Measurements from ENCODE around the gene SLC16A4.
"Not testable (repeated sequence)": the region's sequence is repeated elsewhere in the genome, so short reads cannot be mapped to it uniquely, and the experiment has no call there.

The SLC16A4 gene

DNA sequence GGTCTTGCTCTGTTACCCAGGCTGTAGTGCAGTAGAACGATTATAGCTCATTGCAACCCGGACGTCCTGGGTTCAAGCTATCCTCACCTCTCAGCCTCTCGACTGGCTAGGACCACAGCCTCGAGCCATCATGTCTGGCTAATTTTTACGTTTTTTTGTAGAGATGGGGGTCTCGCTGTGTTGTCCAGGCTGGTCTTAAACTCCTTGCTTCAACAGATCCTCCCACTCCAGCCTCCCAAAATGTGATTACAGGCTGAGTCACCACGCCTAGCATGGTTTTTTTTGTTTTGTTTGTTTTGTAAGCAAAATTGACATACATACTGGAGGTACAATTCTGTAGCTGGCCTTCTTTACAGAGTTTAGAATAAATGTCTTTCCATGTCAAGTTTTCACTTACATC lies 17.7 kb upstream of the SLC16A4 start:
- DNase-seq, result no peak

DNA sequence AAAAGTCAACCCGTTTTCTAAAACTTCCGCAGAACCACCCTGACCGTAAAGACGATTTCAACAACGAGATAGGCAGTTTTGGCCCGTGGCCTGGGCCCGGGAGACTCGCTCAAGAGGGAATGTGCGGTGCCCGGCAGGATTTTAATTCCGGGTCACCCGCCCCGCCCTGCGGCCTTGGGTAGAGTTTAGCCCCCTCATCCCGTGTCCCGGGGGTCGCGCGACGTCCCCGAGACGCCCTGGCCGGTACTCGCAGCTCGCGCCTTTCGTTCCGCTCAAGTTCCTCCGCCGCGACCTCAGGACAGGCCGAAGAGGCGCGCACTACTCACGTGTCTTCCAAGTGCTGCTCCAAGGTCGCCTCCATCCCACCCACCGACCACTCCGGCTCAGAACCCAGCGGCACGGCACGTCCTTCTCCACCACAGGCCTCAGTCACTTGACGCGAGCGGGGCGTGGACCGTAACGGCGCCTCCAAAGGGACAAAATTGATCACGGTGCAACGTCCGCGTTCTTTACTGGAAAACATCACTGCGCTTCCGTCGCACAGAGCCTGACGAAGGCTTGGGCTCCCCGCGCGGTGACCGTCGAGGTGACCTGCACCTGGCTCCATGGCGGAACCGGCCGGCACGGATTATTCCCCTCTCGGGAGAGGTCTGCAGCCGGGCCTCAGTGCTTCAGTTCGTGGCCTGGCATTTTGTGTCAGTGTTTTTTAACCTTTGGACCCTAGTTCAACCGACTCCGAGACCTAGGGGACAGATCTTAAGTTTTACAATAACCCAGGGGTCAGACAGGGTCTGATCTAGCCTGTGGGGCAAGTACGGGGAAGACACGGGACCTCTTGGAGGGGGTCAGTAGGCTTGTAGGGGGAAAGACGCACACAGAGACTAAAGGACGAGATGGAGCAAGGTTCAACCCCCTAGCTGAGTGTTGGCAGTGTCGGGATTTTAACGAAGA lies 16.7 kb upstream of the SLC16A4 start, which contains the start of gene LAMTOR5:
LAMTOR5 (minus strand) TSS at position 435 of the 951 bp plus-strand sequence; CDS start at position 361, 74 bp downstream.
- DNase-seq, result peak; percentile 95

DNA sequence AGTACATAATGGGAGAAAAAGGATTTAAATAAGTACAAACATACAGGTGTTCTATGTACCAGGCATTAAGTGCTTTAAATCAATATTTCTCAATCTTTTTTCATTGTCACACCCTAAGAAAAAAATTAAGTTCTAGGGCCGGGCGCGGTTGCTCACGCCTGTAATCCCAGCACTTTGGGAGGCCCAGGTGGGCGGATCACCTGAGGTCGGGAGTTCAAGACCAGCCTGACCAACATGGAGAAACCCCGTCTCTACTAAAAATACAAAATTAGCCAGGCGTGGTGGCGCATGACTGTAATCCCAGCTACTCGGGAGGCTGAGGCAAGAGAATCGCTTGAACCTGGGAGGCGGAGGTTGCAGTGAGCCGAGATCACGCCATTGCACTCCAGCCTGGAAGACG lies 15.6 kb upstream of the SLC16A4 start:
- not testable (repeated sequence) for DNase-seq

DNA sequence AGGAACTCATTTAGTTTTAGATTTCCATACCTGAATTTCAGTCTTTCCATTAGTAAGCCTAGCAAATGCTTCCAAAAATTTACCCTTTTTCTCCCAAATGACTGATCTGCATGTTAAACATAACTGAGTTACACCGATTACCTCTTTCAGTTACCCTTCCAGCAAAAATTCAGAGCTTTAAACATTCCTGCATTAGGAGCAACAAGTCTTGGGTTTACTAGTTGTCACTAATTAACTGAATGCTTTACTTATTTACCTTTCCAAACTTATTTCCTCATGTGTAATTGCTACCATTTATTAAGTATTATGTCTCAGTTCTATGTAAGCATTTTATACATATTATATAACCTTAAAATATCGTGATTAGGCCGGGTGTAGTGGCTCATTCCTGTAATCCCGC lies 13.6 kb upstream of the SLC16A4 start:
- no peak for DNase-seq

DNA sequence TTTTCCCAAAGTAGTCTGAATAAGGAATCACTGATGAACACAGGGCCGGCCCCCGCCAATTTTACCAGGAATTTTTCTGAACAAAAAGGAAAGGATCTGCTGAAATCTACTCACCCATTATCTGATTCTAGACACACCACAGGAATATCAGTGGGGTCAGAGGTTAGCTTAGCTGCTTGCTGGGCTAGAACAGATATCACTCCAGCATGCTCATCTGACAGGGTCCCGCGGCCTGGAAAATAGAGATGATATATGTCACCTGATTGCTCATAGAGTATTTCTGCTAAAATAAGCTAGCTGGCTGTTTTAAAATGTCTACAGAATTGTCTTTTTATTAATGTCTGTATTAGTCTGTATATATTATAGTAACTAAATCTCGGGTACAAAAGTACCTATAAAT lies 13.0 kb upstream of the SLC16A4 start:
- no peak for DNase-seq

DNA sequence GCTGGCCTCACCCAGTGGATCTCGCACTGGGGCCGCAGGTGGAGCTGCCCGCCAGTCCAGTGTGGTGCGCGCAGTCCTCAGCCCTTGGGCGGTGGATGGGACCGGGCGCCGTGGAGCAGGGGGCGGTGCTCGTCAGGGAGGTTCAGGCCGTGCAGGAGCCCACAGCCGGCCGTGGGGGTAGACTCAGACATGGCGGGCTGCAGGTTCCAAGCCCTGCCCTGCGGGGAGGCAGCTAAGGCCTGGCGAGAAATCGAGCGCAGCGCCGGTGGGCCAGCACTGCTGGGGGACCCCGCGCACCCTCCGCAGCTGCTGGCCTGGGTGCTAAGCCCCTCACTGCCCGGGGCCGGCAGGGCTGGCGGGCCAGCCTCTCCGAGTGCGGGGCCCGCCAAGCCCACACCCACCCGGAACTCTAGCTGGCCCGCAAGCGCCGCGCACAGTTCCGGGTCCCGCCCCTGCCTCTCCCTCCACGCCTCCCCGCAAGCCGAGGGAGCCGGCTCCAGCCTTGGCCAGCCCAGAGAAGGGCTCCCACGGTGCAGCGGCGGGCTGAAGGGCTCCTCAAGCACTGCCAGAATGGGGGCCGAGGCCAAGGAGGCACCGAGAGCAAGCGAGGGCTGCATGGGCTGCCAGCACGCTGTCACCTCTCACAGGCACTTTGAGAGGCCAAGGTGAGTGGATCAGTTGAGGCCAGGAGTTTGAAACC lies 5.6 kb upstream of the SLC16A4 start:
- not testable (repeated sequence) for DNase-seq

DNA sequence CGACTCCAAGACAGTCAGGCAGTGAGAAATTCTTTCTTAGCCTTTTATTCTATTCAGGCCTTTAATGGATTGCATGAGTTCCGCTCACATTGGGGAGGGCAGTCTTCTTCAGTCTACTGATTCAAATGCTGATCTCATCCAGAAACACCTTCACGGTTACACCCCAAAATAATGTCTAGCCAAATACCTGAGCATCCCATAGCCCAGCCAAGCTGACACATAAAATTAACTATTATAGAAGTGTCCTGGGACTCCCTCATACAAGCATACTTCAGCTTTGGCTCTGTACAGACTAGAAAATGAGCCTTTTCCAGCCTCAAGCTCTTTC lies 3.6 kb upstream of the SLC16A4 start:
- DNase-seq, result no peak

DNA sequence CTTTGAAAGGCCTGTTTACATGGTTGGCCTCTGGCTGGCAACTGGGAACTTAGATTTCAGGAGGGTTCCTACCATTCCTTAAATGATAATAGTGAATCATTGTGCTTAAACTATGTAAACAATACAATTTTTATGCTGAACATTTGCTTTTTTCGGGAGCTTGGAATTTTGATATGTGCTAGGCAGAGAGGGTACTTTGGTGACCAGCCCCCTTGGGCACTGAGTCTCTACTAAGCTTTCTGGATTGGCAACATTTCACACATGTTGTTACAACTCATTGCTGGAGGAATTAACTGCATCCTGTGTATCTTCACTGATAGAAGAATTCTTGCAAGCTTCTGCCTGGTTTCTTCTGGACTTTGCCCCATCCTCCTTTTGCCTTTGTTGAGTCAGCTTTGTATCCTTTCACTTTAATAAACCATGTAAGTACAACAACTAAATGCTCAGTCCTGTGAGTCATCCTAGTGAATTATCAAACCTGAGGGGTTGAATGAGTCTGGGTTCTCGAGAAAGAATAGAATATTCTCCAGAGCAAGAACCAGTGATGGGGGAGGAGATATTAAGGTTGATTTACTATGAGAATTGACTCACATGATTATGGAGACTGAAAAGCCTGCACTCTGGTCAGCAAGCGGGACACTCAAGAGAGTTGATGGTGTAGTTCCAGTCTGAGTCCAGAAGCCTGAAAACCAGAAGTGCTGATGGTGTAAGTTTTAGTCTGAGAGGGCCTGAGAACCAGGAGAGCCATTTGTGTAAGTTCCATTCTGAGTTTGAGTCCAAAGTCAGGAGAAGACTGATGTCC lies 3.1 kb upstream of the SLC16A4 start:
- no peak for DNase-seq

DNA sequence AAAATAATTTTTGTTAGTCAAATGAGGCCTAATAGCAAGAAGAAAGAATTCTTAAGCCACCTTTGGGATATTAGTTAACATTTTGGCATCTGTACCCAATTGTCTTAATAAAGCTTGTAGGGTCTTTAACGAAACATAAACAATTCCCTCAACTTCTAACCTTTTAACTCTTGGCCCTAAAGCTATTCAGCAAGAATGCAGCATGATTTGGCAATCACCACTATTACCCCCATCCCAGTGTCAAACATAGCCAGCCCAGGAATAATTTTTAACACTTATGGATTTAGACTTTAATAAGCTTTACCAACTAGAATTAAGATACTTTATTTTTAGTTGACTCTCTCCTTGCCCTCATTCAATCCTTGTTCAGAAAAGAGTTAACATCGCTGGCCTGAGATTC lies 2.5 kb upstream of the SLC16A4 start:
- no peak for DNase-seq

DNA sequence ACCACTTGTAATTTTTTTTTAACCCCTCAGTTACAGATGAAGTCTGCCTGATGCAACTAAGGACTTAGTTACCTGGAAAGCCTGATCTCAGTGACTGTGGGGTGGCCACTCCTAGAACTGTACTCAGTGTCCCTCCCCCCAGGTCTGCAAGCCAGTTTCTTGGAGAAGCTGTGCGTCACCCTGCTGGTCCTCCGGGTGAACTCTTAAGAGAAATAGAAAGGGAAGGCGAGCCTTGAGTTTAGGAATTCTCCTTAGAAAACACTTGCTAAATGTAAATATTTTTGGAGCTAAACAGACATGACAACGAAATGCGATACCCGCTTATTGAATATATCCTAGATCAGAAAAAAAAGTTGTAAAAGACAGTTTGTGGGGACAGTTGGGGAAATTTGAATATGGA lies 730 bp downstream of the SLC16A4 start:
- no peak for DNase-seq

DNA sequence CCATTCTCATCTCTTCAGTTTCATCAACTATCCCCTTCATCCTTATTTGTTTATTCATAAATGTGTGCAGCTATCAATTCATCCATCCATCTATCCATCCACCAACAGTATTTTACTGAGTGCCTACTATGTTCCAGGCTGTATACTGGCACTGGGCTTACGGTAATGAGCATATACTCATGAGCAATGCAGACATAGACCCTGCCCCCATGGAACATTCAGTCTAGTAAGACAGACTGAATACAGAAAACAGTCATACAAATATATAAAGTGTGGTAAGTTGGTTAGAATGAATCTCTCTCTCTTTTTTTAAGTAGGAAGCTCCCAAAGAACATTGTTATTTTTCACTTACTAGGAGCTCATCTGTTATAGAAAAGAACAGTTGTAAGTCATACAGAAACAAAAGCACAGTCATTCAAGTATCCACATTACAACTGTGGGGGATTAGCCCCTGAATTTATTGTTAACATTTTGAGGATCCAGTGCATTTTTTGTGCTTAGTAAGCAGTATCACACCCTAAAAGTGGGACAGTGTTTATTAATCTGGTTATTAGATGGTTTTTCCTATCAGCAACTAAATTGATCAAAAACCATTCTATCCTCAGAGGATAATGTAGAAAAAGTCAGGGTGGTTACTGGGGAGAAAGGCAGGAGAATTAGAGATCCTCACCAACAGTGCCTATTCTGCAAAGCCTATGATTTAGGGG lies 3.6 kb downstream of the SLC16A4 start:
- no peak for DNase-seq

DNA sequence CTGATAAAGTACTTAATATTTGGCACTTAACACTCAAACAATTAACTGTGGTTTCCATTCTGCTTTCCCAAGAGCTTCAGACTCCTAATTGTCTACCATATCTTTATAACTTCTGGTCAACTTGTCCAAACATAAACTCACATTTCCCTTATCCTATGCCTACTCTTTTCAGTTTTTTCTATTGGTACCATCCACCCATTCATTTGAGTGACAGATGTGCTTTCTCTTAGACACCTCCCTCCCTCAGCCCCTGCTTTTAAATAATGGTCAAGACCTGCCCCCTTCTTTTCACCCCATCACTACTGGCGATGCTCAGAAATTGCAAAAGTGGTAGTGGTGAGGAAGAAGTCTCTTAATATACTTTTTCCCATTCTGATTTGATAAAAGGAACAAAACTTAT lies 5.5 kb downstream of the SLC16A4 start:
- DNase-seq, result no peak

DNA sequence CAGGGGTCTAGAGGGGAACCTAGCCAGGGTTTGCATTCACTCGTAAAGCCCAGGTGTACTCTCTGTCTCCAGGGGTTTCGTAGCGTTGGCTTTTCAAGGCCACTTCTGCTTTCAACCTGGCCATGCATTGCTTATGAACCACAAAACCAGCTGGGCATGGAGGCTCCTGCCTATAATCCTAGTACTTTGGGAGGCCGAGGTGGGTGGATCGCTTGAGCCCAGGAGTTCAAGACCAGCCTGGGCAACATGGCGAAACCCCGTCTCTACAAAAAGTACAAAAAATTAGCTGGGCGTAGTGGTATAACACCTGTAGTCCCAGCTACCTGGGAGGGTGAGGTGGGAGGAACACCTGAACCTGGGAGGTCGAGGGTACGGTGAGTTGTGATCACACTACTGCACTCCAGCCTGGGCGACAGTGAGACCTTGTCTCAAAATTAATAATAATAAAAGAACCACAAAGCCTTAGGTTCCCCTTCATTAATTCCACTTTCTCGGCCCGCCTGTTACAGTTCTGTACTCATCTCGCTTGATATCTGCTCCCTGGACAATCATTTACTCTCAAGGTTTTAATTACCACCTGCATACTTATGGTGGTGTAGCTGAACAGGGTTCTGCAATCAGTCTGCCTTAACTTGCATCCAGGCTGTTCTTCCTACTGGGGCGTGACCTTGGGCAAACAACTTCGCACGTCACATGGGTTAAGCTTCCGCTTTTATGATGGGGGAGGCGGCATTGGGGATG lies 6.1 kb downstream of the SLC16A4 start:
- no peak for DNase-seq

DNA sequence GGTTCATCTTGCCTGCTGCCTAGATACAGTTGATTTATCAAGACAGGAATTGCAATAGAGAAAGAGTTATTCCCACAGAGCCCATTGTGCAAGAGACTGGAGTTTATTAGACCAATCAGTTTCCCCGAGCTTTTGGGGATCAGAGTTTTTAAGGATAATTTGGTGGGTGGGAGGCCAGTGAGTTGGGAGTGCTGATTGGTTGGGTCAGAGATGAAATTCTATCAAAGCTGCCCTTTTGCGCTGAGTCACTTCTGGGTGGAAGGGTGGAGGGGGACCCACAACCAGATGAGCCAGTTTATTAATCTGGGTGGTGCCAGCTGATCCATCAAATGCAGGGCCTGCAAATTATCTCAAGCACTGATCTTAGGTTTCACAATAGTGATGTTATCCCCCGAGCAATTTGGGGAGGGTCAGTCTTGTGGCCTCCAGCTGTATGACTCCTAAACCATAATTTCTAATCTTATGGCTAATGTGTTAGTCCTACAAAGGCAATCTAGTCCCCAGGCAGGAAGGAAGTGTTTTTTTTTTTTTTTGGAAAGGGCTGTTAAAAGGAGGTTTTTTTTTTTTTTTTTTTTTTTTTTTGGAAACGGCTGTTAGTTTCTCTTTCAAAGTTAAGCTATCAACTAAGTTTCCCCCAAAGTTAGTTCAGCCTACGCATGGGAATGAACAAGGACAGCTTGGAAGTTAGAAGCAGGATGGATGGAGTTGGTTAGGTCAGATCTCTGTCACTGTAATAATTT lies 7.4 kb downstream of the SLC16A4 start:
- DNase-seq, result no peak

DNA sequence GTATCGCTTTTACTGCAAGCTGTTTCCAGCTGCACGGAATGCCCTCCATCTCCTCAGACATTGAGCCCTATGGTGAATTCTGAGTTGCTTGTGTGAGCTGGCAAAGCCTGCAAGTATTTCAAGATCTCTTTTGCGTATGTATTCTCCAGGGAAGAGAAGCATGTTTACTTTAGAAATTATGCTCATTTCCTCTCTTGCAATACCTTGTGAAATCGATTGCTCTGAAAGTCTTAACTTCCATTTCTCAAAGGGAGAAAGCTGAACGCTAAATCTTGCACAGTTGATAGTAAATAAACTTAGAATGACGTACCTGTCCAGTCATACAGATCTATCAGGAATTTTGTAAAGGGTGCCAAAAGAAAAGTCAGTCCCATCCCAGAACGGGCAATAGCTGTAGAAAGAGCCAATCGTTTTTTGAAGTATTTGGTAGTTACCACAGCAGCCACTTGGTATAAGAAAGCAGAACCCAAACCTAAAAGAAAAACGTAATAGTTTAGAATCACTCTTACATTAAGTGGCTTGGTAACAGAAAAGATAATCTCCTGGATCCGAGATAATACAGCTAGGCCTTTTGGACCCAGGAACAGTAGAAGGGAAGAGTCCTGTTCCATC lies 10.0 kb downstream of the SLC16A4 start:
- DNase-seq, result no peak

DNA sequence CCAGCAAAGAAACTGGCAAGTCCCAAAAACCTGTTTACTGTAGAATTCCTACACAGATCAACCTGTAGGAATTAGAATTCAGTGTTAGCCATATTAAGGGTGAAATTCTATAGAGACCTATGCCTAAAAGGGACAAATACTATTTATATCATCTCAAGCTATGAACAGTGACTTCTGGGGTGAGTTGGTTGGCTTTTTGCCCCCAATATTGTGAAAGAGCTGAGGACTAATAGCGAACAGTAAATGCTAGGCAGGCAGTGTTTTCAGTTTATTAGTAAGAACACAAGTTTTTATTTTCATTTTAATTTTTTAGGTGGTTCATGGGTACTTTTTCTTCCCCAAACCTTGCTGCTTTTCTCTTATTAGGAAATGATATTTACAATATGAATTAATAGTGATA lies 15.3 kb downstream of the SLC16A4 start:
- DNase-seq, result no peak

DNA sequence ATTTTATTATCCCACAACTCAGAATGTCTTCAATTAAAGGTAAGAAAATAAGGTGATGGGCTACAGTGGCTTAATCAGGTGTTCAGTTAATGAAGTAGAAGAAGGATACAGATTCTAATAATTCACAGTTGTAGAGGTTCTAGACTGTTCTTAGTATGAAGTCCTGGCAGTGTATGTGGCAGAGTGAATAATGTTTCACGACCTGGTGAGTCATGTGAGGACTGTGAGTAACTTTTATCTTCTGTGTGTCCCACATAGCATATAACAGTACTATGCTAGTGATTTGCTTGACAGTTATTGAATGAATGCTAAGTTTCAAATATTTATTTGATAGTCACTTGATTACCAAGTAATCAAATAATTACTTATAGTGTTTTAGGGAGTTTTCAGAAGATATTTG lies 20.0 kb downstream of the SLC16A4 start:
- DNase-seq, result no peak

DNA sequence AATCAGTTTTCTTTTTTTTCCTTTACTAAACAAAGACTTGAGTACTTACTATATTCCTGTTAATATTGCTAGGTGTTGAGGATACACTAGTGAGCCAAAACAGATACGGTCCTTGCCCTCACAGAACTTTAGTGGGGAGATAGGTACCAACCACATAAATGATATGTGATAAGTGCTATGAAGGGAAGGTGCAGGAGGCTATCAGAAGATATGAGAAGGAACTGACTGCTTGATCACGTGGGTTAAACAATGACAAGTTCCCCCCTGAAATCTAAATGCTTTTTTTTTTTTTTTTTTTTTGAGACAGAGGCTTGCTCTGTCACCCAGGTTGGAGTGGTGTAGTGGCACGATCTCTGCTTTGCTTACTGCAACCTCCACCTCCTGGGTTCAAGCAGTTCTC lies 26.6 kb downstream of the SLC16A4 start:
- no peak for DNase-seq

DNA sequence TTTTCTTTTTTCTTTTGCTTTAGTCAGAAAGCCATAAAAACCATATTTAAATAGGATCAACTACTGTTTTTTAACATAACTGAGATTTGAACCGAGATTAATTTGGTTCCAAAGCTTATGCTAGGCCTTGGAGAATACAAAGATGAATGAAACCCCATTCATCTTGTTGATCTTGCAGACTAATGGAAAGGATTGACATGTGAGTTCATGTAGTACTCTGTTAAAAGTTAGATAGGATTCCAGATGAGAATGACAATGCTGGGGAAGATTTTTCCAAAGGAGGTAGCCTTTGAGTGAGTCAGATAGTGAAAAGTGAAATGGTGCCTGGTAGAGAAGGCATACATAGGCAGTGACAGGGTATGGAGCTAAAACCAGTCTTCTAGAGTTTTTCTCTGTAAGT lies 29.0 kb downstream of the SLC16A4 start:
- no peak for DNase-seq

DNA sequence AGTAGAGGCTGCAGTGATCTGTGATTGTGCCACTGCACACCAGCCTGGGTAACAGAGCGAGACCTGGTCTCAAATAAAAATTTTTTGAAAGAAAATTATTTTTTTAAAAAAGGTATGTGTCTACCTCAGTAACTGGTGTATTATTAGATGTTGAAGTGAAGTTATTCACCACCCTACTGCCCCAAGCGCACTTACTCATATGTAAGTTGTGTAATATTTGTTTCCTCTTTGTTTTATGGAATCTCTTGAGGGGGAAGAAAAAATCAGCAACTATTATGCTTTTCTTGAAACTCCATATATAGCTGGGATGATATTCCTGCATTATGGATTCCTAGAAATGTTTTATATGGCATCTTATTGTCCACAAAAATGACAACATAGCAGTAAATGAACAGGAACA lies 30.4 kb downstream of the SLC16A4 start:
- DNase-seq, result no peak

DNA sequence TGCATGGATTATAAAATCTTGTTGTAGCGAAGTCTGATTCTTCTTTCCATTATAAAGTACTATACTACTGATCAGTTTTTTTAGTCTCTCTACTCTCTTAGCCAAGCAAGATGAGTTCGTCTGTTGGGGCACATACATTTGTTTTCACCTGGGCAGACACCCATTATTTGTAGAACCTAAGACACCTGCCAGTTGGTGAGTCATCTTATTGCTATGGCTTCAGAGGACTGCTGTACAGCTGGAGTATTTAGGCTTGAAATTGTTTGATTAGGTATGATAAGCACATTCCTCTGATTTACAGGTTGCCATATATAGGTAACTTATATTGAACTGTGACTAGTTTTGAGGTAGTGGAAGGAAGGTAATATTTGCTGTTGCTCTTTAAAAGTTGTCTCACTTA lies 34.4 kb downstream of the SLC16A4 start:
- no peak for DNase-seq

All from CD4-positive, alpha-beta T cell treated with Interleukin-17A for 1 hour (primary cell).